NOMO-1 treated with DMSO at 0.1 percent for 48 hours (cell line): ENCODE results near the gene PTPRN2.
A peak's percentile ranks its signal among the peaks of the same experiment; 100 is the strongest.

Experiments used
- DNase-seq: peaks from one replicate; lab custom pipeline; 2025; ENCODE audit not compliant: unreplicated experiment; lab: John Stamatoyannopoulos, UW

The PTPRN2 gene

DNA sequence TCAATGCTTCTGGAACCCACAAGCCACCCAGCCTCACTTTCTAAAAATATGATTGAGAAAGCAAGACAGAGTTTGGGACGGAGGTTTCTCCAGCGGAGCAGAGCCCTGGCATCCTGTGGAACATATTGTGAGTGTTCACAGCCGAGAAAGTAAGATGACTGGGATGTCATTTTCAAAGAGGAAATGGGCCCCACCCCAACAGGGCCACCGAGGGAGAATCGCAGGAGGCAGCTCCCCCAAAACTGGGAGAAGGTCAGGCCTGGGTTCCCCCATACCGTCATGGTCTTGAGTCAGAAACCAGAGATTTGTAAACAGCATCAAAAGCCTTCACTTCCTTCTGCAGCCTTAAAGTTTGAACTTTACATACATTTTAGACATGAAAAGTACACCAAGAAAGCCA lies 560.0 kb downstream of the PTPRN2 start:
- DNase-seq = no peak

DNA sequence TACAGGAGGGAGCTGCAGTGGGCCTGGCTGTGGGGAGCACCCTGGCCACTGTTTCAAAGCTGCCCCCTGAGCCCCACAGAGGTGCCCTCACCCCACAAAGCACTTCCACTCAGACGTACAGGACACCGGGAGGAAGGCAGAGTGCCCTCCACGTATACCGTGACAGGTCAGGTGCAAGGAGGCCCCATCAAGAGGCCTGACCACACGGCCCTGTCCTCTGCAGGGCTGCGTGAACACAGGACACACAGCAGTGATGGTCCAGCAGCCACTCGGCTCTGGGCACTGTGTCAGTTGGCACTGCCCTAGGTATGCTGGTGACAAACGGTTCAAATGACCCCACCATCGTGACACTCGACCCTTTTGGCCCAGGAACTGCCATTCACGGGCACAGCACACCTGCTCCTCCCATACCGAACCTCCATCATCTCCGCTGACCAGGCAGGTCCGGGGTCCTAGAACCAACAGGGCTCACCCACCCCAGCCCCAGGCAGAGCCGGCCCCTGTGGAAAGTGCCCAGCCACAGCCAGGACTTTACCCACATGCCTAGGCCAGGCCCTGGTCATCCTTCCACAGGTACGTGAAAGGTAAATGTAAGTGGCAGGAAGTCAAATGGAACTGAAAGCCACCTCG lies 560.9 kb downstream of the PTPRN2 start:
- no peak for DNase-seq

DNA sequence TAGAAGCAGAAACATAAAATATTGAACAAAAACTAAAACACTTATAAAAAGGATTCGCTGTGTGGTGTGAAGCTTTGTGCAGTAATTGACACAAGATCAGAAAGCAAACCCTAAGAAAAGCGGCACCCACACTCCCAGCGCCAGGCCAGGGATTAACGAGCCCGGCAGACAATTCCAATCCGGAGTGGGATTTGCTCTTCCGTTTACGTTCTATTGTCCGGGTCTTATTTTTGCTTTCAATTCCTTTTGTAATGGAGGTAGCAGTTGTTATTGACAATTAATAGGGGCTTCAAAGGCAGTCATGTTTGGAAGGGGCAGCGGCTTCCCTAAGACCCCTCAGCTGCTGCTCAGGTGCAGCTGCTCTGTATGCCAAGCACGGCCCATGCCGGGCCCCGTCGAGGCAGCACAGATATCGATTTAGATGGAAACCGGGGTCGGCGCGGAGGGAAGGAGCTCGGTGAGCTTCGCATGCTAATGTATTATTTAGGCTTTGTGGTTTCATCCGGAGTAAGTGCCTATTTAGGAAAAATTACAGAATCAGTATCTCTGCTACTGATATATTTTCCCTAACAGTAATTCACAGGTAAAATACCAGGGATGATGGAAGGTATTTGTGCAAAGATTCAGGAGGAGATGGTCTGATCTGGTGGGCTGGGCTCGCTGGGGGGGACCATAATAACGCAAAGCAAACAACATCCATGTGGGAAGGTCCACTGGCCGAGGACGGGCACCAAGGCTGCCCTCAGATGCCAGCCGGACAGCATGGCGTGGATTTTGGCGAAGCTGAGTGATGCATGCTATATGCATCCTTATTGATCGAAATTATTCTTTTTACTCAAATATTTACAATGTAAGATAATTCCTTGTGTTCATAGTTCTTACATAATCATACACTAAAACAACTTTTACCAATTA lies 561.7 kb downstream of the PTPRN2 start:
- no peak for DNase-seq

GRCh38 chr7:158024881-158025280 lies 562.7 kb downstream of the PTPRN2 start:
- no peak for DNase-seq

DNA sequence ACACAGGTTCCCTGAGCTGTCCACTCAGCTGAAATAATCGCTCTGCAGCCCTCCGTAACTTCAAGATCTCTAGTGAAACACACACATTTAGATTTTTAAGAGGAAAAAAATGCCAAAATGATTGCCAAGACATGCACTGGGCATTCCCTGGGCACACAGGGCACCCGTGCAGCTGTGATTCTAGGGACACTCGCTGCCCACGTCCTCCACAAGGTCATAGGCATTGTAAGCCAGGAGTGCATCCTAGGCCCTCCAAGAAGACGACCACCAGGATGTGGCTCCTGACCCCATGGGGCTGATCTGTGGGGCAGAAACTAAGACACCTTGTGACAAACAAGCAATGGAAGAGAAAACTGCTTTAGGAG lies 563.3 kb downstream of the PTPRN2 start:
- no peak for DNase-seq

DNA sequence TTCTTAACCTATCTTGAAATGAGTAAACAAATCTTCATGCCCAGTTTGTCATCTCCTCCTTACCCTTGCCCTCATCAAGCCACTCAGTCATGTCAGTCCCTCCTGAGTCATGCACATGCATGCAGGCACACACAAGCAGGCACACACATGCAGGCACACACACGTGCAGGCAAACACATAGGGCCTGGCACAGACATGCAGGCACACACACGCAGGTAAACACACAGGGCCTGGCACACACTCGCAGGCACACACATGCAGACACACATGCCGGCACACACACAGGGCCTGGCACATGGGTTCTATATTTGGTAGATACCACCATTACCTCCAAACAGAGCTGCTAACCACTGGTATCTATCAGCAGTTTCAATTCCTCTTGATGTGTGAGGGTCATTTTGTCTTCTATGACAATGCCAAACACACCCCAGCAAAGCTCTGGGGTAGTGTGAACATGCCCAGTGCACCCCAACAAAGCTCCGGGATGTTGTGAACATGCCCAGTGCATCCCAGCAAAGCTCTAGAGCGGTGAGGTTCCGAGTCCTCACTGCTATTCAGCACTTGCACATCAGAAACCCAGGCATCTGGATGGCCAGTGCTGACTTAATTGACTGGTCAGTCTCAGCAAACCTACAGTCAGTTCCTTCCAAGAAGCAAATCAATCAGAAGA lies 563.8 kb downstream of the PTPRN2 start:
- peak; percentile 12 for DNase-seq

DNA sequence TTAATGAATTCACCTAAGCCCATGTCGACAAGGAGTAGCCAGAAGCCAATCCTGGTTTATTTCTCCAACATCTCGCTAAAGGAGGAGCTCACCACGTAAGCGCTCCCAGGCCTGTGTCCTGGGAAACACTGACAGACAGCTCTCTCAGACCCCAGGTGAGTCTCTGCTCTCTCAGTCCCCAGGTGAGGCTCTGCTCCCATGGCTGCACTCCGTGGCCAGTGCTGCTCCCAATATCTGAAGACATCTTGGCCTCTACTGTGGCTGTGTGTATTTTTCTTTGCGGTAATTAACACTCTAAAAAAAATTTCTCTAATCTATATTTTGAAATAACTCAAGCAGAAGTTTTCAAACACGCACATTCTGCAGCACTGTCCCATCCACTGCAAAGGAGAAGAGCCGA lies 564.5 kb downstream of the PTPRN2 start:
- no peak for DNase-seq

DNA sequence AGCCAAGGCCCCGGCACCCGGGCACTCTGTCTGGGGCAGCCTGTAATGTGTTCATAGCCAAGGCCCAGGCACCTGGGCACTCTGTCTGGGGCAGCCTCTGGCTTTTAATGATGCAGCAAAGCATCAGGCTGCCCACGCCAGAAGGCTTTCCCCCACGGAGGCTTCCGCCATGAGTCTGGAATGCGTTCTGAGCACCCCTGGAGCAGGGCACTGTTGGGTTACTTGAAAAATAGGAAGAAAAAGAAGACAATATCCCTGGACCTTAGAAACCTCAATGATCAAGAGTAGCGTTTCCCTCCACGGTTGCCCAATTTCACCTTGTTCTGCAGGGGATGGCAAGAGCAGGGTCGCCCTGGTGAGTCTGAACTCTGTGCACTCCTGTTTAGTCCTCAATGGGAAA lies 565.0 kb downstream of the PTPRN2 start:
- no peak for DNase-seq

GRCh38 chr7:158021836-158022235 lies 565.8 kb downstream of the PTPRN2 start:
- DNase-seq = no peak

GRCh38 chr7:158020706-158021095 lies 566.9 kb downstream of the PTPRN2 start:
- no peak for DNase-seq

DNA sequence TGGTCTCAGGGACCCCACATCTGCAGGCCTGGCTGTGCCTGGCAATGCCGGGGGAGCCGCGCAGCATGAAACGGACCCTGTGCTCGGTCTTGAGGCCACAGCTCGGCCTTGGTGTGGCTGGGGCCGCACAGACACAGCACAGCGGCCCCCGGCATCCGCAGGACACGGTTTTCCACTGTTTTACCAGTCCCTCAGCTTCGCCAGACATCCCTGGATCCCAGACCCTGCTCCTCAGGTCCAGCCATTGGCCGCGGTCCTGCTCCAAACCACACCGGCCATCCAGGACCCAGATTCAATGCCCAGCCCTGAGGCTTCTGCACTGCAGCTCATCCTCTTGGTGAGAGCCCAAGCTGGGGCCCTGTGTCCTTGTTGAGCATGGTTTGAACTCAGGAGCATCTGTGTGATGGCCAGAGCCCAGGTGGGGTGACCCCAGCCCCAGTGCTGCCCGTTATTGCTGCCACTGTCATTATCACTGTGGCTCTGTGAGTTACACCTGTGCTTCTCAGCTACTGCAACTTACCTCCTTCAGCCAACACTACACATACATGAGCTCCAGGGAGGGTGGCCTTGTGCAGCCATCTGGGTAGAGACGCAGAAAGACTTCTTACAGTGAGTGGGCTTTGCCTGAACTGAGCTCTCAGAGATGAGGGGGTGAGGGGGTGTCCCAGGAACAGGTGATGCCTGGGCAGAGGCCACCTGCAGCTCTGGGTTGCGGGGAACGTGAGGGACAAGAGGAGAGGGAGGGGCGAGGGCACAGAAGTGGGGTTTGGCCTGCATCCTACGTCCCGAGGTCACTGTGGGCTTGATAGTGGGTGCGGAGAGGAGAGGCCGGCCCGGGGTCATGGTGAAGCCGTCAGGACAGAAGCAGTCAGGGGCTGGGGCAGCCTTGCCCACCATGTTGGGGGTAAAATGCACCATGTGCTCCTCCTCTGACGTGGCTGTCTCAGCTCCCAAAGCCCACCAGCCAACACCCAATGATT lies 567.6 kb downstream of the PTPRN2 start:
- DNase-seq = no peak

DNA sequence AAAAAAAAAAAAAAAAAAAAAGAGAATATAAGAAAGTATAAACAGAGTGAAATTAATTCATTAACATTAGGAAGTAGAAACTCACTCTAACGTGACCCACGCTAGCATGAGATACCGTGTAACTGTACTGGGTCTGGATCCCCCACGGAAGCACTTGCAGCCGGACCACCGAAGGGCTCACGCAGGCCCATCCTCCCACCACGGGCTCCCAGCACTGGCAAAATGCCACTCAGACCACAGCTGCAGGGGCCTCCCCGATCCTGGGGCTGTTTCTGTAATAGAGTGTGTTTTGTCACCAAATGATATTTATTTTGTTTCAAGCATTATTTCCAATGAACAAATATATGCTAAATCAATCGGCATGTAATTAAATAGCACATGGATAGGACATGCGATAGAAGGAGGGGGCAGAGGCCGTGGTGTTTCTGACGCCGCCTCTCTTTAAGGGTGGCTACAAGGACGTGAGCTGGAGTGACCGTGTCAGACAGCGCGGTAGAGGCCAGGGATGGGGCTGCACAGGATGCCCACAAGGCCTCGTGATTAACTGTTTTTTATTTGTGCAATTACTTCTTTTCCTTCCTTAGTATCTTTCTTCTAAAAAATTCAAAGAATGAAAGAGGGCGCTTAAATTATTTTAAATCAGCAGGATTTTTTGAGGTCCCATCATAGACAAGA lies 568.5 kb downstream of the PTPRN2 start:
- DNase-seq = no peak

DNA sequence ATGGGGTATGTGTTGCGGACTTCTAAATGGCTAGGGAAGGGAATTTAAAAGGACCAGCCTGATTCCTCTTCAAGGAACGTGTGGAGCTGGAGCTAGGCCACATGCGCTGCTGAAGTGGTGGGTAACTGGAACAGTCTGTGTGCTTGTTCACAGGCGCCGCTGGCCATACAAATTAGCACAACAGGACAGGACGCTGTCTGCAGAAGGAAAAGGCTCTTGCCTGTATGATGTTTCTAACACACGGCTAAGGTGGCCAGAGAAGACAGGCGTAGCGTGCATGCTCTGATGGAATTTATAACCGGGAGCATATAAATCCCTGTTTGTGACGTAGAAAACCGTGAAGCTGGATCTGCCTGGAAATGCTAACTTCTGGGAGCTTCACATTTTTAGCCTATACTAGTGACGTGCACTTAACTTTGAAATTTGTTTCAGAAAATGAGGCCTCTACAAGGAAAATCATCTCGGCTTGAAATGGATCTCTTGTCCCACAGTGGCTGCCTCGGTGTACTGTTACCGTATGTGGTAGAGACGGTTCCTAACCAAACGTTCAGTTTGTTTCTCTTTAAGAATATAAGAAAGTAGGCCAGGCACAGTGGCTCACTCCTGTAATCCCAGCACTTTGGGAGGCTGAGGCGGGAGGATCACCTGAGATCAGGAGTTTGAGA lies 569.4 kb downstream of the PTPRN2 start:
- DNase-seq = no peak

- peak; percentile 57 for DNase-seq
These were observed 570.2 kb downstream of the PTPRN2 start for GRCh38 chr7:158017111-158018097.

GRCh38 chr7:158016180-158017097 lies 571.2 kb downstream of the PTPRN2 start:
- no peak for DNase-seq

DNA sequence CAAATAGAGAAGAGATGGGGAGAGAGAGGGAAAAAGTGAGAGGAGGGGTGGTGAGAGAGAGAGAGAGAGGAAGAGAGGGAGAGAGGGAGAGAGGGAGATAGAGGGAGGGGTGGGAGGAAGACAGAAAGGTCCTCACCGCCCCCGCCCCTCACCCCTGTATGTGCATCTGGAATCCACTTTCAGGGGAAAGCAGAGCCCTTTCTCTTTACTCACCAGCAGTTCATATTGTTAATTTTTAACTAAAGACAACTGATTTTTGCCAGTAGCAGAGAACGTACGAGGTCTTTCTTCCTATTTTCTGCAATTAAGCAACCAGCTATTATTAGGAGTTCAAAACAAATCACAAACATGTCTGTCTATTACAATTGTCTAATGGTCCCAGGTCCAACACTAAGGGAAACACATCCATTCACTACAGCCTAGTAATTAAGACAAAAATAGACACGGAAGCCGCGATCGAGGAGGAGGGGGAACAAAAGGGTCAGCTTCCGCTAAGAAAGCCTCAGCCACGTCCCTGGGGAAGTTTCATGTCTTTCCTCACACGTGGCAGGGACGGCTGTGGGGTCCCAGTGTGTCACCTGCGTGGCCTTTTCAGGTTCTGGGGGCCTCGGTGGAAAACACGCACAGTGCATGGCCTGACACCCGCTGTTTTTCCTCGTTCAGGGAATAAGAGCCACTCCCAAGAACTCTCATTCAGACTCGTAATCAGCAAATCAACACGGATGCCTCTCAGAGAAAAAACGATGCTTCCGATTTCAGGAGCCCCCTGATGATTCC lies 572.0 kb downstream of the PTPRN2 start:
- peak; percentile 0 for DNase-seq

DNA sequence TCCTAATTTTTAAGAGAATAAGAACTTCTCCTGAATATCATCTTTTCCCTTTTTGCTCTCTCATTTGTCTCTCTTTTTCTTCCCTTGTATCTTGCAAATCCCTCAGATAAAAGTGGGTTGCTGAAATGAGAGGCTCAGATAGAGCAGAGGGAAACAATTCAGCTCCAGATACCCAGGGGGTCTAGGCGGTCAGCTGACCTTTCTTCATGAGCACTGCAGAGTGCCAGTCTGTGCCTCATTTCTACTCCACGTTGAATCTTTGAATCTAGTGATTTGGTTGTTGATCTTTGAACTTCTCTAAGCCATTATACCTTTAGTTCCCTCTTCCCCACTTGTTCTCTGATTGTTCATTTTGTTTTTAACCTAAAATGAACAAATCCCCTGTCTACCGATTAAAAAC lies 572.6 kb downstream of the PTPRN2 start:
- DNase-seq = no peak
